ENCODE data around the gene MEIS1.

The MEIS1 gene

GRCh38 chr2:66507673-66508201 is 72.8 kb downstream of the MEIS1 start:
- DNase-seq (ENCODE audit: low spot score), result no peak

- no peak for DNase-seq (ENCODE audit: low spot score)
Measured at GRCh38 chr2:66508484-66509071, 73.7 kb downstream of the MEIS1 start.

GRCh38 chr2:66509326-66509811 is 74.4 kb downstream of the MEIS1 start:
- no peak for DNase-seq (ENCODE audit: low spot score)

DNA sequence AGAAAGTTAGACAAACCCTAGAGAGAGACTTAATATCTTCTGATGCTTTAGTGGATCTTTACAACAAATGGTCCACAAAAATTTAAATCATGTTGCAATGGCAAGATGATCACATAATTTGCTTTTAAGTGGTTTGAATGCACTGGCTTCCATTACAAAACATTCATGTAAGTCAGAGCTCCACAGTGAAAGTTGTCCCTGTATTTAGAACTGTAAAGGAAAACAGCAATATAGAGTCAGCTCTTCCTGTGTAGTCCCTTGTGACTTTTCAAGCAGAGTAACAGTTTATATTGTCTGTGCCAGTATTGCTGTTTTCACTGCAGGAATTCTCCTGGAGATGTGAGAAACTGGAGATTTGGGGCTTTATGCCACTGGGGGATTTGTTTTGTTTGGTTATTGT is 77.7 kb downstream of the MEIS1 start:
- DNase-seq (ENCODE audit: low spot score), result no peak

DNA sequence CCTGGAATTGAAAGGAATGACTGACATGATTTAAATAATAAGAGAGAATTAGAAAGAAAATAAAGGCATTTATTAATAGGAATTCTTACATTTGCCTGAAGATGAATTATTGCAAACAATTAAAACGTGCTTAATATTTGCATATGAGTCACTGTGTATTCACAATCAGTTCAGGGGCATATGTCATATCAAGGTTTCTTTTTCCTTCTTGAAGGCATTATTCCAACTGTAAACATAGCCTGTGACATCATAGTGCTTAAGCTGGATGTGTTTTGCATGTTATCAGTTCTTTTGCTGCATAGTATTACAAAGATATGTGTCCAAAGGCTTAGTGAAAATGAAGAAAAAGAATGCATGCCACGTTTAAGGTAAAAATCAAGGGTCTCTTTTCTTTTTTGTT is 80.8 kb downstream of the MEIS1 start:
- no peak for DNase-seq (ENCODE audit: low spot score)

- DNase-seq (ENCODE audit: low spot score), result no peak
Measured at GRCh38 chr2:66516499-66516898, 81.6 kb downstream of the MEIS1 start.

GRCh38 chr2:66517772-66518171 is 82.8 kb downstream of the MEIS1 start:
- DNase-seq (ENCODE audit: low spot score), result no peak

- no peak for DNase-seq (ENCODE audit: low spot score)
Measured at GRCh38 chr2:66519264-66519843, 84.4 kb downstream of the MEIS1 start.

GRCh38 chr2:66521291-66521922 is 86.5 kb downstream of the MEIS1 start:
- no peak for DNase-seq (ENCODE audit: low spot score)

DNA sequence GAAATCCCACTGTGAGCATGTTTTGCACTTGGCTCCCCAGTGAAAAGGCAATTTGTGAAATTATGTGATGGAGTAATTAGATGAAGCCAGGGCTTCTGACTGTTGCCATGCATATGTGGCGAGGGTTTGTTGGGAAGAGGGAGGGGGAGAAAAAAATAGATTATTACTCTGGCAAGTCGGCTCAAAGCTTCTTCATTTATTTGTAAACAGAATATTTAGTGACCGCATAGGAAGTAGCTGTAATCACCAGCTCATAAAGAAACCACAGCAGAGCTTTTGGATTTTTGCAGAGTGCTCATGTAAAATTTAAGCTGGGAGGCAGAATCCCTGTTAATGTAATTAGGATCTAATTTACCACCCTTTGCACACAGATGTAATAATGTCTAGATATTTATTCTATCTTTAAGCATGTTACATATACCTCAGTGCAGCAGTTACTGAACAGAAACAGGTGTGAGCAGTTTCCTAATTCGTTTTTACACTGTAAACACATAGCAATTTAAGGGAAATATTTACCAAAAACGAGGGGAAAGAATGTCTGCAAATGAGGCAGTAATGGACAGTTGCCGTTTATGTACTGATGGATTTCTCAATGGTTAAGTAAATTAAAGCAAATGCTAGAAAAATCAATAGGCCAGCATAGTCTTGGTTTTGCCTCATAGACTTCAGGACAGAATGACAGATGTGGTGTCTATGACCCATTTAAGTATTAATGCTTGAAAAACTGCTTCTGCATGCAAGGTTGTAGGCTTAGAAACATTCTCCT is 87.9 kb downstream of the MEIS1 start:
- DNase-seq (ENCODE audit: low spot score), result no peak

- no peak for DNase-seq (ENCODE audit: low spot score)
Measured at GRCh38 chr2:66523377-66523969, 88.5 kb downstream of the MEIS1 start.

DNA sequence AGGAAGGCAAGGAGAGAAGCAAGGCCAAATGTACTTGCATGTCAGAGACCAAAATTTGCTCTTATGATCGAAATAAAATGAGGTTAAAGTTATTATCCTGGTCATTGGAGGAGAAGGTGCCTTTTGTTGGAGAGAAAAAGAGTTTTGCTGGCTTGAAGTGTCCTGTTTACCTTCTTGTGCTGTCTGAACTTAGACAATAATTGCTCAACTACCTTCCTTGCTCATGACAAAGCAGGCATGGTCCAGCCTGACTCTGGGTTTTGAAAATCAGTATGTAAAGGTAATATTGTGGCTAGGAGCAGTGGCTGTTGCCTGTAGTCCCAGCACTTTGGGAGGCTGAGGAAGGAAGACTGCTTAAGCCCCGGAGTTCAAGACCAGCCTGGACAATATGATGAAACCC is 89.1 kb downstream of the MEIS1 start:
- no peak for DNase-seq (ENCODE audit: low spot score)

DNA sequence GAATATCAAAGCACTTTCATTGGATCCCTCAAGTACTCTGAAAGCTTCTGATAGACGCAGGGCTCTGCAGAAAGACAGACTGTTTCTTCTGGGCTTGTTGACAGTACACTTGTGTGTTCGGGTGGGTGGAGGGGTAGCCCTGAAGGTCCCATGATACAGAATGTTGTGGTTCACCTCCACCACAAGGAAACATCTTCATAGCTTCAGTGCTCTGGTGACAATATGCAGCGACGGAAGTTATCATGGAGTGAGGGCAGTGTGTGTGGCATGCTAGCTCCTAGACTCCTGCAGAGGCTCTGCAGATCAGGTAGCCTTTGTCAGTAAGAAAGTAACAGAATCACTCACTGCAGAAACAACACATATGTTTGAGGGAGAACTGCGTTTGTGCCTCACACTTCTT is 90.7 kb downstream of the MEIS1 start:
- no peak for DNase-seq (ENCODE audit: low spot score)

DNA sequence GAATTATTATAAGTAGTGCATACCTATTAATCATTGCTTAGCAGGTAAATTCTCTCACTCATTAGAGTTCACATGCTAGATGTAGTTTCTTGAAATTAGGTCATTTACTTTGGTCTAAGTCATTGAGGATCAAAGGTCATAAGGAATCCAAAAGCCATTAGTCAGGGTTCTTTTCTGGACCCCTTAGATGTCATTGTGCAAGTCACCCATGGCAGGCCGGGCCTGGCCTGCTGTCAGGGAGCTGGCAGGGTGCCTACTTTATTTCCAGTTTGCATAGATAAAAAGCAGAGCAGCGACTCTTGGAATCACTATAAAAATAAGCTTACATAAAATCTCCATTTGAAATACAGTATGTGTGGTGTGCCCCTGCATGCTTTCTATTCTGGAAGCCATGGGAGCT is 91.3 kb downstream of the MEIS1 start:
- DNase-seq (ENCODE audit: low spot score), result no peak

- DNase-seq (ENCODE audit: low spot score), result no peak
Measured at GRCh38 chr2:66528974-66529724, 94.2 kb downstream of the MEIS1 start.

DNA sequence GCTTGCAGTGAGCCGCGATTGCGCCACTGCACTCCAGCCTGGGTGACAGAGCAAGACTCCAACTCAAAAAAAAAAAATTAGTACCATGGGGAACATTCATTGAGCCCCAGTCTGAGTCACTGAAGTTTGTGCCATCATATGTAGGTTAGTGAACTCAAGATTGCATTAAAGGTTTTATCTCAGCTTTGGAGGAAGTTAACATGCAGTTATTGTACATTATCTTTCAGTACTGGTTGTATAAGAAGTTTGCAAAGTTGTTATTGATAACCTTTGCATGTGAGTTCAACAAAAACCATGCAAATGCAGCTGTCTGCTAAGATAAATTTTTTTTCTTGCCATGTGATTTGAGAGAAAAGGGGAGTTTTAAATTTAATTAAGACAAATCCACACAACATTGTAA is 95.7 kb downstream of the MEIS1 start:
- DNase-seq (ENCODE audit: low spot score), result no peak

DNA sequence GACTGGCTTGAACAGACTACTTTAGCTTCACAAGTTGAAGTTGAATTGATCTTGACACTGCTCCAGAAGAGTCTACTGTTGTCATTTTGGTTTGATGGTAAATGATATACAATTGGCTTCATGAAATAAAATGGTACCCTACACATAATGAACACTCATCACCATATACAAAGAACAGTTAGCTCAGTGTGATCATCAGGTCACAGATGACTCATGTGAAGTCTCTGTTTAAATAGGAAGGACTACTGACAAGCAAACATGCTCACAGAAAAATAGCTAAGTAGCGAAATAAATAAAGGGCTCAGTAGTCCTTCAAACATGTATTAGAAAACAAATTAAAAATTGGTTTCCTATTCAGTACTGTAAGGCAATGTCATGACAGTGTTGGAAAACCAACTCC is 96.2 kb downstream of the MEIS1 start:
- no peak for DNase-seq (ENCODE audit: low spot score)

DNA sequence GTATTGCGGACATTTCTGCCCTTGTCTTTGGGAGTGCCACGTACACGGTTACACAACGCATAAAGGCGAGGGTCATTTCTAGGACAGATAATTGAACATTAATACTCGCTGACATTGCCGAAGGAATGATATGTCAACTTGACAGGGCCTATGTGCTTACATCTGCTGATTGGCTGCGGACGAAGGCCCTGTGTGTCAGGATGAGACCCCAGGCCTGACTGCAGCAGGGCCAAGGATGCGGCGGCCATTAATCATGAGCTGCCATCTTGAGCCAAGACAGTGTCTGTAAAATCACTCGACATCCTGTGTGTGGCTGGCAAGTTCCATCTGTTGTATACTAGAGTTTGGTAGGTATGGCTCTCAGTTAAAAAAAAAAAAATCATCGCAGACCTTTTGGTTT is 96.6 kb downstream of the MEIS1 start:
- DNase-seq (ENCODE audit: low spot score), result no peak

- DNase-seq (ENCODE audit: low spot score), result no peak
Measured at GRCh38 chr2:66532972-66533868, 98.3 kb downstream of the MEIS1 start.

GRCh38 chr2:66534461-66534860 is 99.5 kb downstream of the MEIS1 start:
- DNase-seq (ENCODE audit: low spot score), result no peak
